ENCODE results near the gene AADACL3. TPM values are rescaled to one million over a fixed set of nuclear protein-coding genes. Genes with fewer than 3 reads are reported as not detected.

The AADACL3 gene
- total RNA-seq, 1 experiment from 2014 or later, result not detected

DNA sequence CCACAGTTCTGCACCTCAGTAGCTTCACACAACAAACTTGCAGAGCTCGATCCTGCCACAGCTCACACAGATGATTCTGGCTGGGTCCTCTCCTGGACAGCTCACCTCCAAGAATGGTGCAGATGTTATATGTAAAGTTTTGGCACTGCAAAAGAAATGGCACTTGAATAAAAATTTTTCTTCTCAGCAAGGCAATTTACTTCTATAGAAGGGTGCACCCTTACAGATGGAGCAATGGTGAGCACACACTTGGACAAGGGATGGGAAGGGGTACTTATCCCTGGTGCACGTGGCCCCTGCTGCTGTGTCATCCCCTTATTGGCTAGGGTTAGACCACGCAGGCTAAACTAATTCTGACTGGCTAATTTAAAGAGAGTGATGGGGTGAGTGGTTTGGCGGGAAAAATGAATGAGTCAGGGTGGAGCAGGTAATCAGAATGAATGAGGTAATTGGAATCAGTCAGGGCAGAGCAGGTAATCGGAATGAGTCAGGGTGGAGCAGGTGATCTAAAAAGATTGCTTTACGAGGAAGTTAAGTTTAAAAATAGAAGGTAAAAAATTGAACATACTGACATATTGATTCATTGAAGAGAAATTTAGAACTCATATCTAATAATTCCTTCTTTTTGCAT is 12.0 kb upstream of the AADACL3 start:
- no peak for ATAC-seq
- TF ChIP-seq, protein P1, sequence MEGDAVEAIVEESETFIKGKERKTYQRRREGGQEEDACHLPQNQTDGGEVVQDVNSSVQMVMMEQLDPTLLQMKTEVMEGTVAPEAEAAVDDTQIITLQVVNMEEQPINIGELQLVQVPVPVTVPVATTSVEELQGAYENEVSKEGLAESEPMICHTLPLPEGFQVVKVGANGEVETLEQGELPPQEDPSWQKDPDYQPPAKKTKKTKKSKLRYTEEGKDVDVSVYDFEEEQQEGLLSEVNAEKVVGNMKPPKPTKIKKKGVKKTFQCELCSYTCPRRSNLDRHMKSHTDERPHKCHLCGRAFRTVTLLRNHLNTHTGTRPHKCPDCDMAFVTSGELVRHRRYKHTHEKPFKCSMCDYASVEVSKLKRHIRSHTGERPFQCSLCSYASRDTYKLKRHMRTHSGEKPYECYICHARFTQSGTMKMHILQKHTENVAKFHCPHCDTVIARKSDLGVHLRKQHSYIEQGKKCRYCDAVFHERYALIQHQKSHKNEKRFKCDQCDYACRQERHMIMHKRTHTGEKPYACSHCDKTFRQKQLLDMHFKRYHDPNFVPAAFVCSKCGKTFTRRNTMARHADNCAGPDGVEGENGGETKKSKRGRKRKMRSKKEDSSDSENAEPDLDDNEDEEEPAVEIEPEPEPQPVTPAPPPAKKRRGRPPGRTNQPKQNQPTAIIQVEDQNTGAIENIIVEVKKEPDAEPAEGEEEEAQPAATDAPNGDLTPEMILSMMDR (conservative IDR thresholded peaks at IDR 0.05; ENCODE audit: low read depth, low read length), result no peak
- TF ChIP-seq EZH2 (IDR thresholded peaks at IDR 0.05; ENCODE audit: low read length, unreplicated experiment) (no peak), EZH2phosphoT487 (IDR thresholded peaks at IDR 0.05; ENCODE audit: borderline replicate concordance, low read length) (no peak)
- H3K27ac ChIP-seq (ENCODE audit: low read length), result no peak overlapping the region
- BruUV-seq (replicated peaks), result no TSS peak
- H3K4me3 ChIP-seq (ENCODE audit: low read length), result no peak overlapping the region
- H3K9me3 ChIP-seq (ENCODE audit: low read length), result no peaks in the 10 kb centered on the region
- H2AFZ ChIP-seq (ENCODE audit: low read length), result no peak overlapping the region
- intact Hi-C loops (cut with micrococcal nuclease), result no loop called here
- no peaks in the 10 kb centered on the region for H4K20me1 ChIP-seq (ENCODE audit: low read length)
- H3F3A ChIP-seq (ENCODE audit: low read length, unreplicated experiment), result no peaks in the 10 kb centered on the region
- H3K4me2 ChIP-seq (ENCODE audit: low read length), result no peak overlapping the region
- H3K79me2 ChIP-seq (ENCODE audit: low read length), result no peaks in the 10 kb centered on the region
- H3K27me3 ChIP-seq (ENCODE audit: low read length), result peaks cover 11% of the 10 kb centered on the region; the same call in 1 of the 2 replicates
- DNase-seq, result no peak
- no peaks in the 10 kb centered on the region for H3K4me1 ChIP-seq (ENCODE audit: insufficient read depth, low read length)
- no peaks in the 10 kb centered on the region for H3K9me2 ChIP-seq (replicated peaks; ENCODE audit: low read length)
- ChIA-PET POLR2A (ENCODE audit: unreplicated experiment) (no interaction called here), CTCF (no interaction called here)
- H3K9ac ChIP-seq (ENCODE audit: low read length), result no peak overlapping the region
- H3K36me3 ChIP-seq (ENCODE audit: low read depth, low read length), result no peaks in the 10 kb centered on the region

DNA sequence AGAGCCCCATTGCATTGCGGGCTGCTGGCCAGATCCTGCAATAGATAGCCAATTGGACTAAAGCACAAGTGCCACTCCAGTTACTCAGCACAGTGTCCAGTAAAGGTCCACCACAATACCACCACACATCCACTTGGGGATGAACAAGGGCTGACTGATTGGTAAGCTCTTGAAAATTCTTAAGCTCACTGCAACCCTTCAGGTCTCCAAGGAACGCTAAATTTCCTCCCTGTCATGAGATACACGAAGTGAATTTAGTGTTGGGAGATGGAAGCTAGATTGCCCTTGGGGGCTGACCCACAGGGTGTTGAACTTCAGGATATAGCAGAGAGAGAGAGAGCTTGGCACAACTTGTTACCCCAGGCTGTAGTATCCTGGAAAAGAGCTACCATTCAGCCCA is 9.8 kb upstream of the AADACL3 start:
- intact Hi-C loops (cut with micrococcal nuclease), result no loop called here
- no peaks in the 10 kb centered on the region for H4K20me1 ChIP-seq (ENCODE audit: low read length)
- H3K4me2 ChIP-seq (ENCODE audit: low read length), result no peak overlapping the region
- no peaks in the 10 kb centered on the region for H3K4me1 ChIP-seq (ENCODE audit: insufficient read depth, low read length)
- no peak overlapping the region for H3K9ac ChIP-seq (ENCODE audit: low read length)
- ATAC-seq (no peak), DNase-seq (no peak)
- H3K9me3 ChIP-seq (ENCODE audit: low read length), result no peaks in the 10 kb centered on the region
- CTCF ChIA-PET, result no interaction called here
- H3K36me3 ChIP-seq (ENCODE audit: low read depth, low read length), result no peaks in the 10 kb centered on the region
- H2AFZ ChIP-seq (ENCODE audit: low read length), result no peak overlapping the region
- no peak overlapping the region for H3K27ac ChIP-seq (ENCODE audit: low read length)
- H3K79me2 ChIP-seq (ENCODE audit: low read length), result no peaks in the 10 kb centered on the region
- POLR2A ChIA-PET (ENCODE audit: unreplicated experiment), result no interaction called here
- no peaks in the 10 kb centered on the region for H3K9me2 ChIP-seq (replicated peaks; ENCODE audit: low read length)
- peaks cover under 1% of the 10 kb centered on the region; the same call in 1 of the 2 replicates for H3K27me3 ChIP-seq (ENCODE audit: low read length)
- TF ChIP-seq EZH2 (IDR thresholded peaks at IDR 0.05; ENCODE audit: low read length, unreplicated experiment), result no peak
- TF ChIP-seq EZH2phosphoT487 (IDR thresholded peaks at IDR 0.05; ENCODE audit: borderline replicate concordance, low read length), result no peak
- TF ChIP-seq, protein P1 (conservative IDR thresholded peaks at IDR 0.05; ENCODE audit: low read depth, low read length), result no peak
- H3K4me3 ChIP-seq (ENCODE audit: low read length), result no peak overlapping the region
- no peaks in the 10 kb centered on the region for H3F3A ChIP-seq (ENCODE audit: low read length, unreplicated experiment)
- no TSS peak for BruUV-seq (replicated peaks)

DNA sequence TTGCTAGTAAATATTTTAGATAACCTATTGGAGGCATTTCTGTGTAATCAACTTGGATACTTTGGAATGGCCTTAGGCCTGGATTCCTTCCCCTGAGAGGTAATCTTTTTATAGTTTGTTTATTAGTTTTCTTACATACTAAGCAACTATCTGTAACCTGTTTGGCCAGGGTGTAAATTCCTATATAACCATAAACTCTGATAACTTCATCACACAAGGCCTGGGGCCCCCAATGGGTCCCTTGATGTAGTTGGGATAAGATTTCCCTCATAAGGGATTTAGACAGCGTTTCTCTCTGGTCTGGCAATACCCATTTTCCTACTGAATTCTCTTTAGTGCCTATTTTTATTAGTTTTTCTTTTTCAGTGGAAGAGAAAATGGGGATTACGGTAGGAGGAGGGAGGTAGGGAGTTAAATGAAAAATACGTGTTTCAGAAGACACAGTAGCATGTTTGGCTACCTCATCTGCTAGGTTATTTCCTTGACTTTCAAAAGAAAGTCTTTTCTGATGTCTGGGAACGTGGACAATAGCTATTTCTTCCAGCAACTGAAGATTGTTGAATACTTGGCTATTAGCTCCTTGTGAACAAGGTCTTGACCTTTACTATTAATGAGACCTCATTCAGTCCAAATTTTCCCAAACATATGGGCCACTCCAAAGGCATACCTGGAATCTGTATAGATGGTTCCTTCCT is 7.4 kb upstream of the AADACL3 start:
- no peak overlapping the region for H3K27ac ChIP-seq (ENCODE audit: low read length)
- no peak overlapping the region for H2AFZ ChIP-seq (ENCODE audit: low read length)
- DNase-seq, result no peak
- intact Hi-C loops (cut with micrococcal nuclease), result no loop called here
- no peaks in the 10 kb centered on the region for H3K9me2 ChIP-seq (replicated peaks; ENCODE audit: low read length)
- H3K4me3 ChIP-seq (ENCODE audit: low read length), result no peak overlapping the region
- H3K36me3 ChIP-seq (ENCODE audit: low read depth, low read length), result no peaks in the 10 kb centered on the region
- H3K9me3 ChIP-seq (ENCODE audit: low read length), result no peaks in the 10 kb centered on the region
- no TSS peak for BruUV-seq (replicated peaks)
- H3K4me2 ChIP-seq (ENCODE audit: low read length), result no peak overlapping the region
- H3K79me2 ChIP-seq (ENCODE audit: low read length), result no peaks in the 10 kb centered on the region
- H3K9ac ChIP-seq (ENCODE audit: low read length), result no peak overlapping the region
- H3K27me3 ChIP-seq (ENCODE audit: low read length), result peaks cover 9% of the 10 kb centered on the region
- POLR2A ChIA-PET (ENCODE audit: unreplicated experiment), result interaction anchor here (0.6 kb wide), 1 partner anchor 537 kb away, joined by 4 read pairs; no protein-coding TSS in a partner anchor
- TF ChIP-seq, protein P1 (conservative IDR thresholded peaks at IDR 0.05; ENCODE audit: low read depth, low read length), result no peak
- no peak for TF ChIP-seq EZH2phosphoT487 (IDR thresholded peaks at IDR 0.05; ENCODE audit: borderline replicate concordance, low read length)
- TF ChIP-seq EZH2 (IDR thresholded peaks at IDR 0.05; ENCODE audit: low read length, unreplicated experiment), result no peak
- H3F3A ChIP-seq (ENCODE audit: low read length, unreplicated experiment), result no peaks in the 10 kb centered on the region
- CTCF ChIA-PET, result no interaction called here
- H3K4me1 ChIP-seq (ENCODE audit: insufficient read depth, low read length), result no peaks in the 10 kb centered on the region
- no peak for ATAC-seq
- H4K20me1 ChIP-seq (ENCODE audit: low read length), result no peaks in the 10 kb centered on the region
